ENCODE measurements around the gene DPCD.

DNA sequence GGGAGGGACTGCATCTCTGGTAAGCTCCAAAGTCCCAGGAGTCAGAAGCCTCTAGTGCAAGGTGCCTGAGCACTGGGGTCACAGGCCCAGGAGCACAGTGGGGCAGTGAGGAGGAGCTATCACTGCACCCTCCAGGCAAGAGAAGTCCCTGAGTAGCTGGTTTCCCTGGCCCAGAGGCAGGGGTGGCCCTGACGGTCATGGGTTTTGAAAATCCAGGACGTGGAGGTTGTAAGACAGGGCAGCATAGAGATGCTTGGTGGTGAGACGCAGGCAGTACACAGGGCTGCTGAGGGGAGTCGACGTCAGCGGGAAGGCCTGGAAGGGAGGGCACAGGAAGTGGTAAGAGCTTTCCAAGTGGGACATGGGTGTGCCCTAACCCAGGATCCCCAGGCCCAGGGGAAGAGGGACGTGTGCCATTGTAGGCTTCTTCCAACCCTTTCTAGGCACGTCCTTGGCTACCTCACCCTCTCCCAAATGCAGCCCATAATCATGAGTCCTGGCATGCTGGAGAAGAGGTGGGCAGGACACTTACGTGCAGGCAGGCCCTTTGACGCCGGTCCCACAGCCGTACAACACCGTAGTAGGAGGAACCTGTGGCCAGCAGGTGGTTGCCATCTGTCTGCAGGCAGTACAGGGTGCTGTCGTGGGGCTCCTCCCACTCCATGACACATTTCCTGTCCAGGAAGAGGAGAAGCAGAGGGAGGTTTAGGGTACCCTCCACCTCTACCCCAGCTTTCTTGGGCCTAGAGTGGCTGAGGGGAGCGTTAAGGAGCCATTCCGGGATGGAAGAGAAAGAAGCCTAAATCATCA, 23.2 kb downstream of the DPCD start:
- TF ChIP-seq EZH2 (IDR thresholded peaks at IDR 0.05; ENCODE audit: borderline replicate concordance, low read depth, low read length, severe bottlenecking) = no peak
- TF ChIP-seq, protein P1, sequence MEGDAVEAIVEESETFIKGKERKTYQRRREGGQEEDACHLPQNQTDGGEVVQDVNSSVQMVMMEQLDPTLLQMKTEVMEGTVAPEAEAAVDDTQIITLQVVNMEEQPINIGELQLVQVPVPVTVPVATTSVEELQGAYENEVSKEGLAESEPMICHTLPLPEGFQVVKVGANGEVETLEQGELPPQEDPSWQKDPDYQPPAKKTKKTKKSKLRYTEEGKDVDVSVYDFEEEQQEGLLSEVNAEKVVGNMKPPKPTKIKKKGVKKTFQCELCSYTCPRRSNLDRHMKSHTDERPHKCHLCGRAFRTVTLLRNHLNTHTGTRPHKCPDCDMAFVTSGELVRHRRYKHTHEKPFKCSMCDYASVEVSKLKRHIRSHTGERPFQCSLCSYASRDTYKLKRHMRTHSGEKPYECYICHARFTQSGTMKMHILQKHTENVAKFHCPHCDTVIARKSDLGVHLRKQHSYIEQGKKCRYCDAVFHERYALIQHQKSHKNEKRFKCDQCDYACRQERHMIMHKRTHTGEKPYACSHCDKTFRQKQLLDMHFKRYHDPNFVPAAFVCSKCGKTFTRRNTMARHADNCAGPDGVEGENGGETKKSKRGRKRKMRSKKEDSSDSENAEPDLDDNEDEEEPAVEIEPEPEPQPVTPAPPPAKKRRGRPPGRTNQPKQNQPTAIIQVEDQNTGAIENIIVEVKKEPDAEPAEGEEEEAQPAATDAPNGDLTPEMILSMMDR (IDR thresholded peaks at IDR 0.05; ENCODE audit: borderline replicate concordance, extremely low read depth, low read length, poor library complexity, severe bottlenecking) = no peak
